ENCODE data around the gene G0S2.

G0S2 gene

GRCh38 chr1:209625791-209626285 lies 49.4 kb upstream of the G0S2 start (continued):
- TF ChIP-seq REST (tag by site-specific recombination; IDR thresholded peaks at IDR 0.05) (no peak), BCL6B (tag by site-specific recombination; IDR thresholded peaks at IDR 0.05) (no peak), INSM2 (tag by site-specific recombination; IDR thresholded peaks at IDR 0.05) (no peak), ZNF112 (tag by site-specific recombination; IDR thresholded peaks at IDR 0.05) (no peak), ZNF561 (tag by site-specific recombination; IDR thresholded peaks at IDR 0.05; ENCODE audit: borderline replicate concordance) (no peak), ZNF645 (tag by site-specific recombination; IDR thresholded peaks at IDR 0.05) (no peak)

GRCh38 chr1:209626346-209627026 lies 48.7 kb upstream of the G0S2 start:
- Histone ChIP-seq H3K36me3 (ENCODE audit: control insufficient read depth in 2 of 2, insufficient read depth in 1 of 2, low read length in 2 of 2) (no peaks in the 10 kb centered on the region), H3K27ac (ENCODE audit: extremely low read depth, low read depth, low read length) (no peak overlapping the region), H3K9me3 (ENCODE audit: control insufficient read depth, insufficient read depth, low read depth, low read length) (no peaks in the 10 kb centered on the region), H3K4me3 (ENCODE audit: low read depth, low read length) (no peak overlapping the region), H3K4me1 (ENCODE audit: control insufficient read depth, insufficient read depth, low read length) (no peaks in the 10 kb centered on the region)
- TF ChIP-seq ZNF639 (tag by site-specific recombination; IDR thresholded peaks at IDR 0.05) (no peak), ZNF174 (tag by site-specific recombination; IDR thresholded peaks at IDR 0.05) (no peak), SP2 (tag by site-specific recombination; IDR thresholded peaks at IDR 0.05) (no peak), ZNF629 (tag by site-specific recombination; IDR thresholded peaks at IDR 0.05) (no peak), ZNF777 (tag by site-specific recombination; IDR thresholded peaks at IDR 0.05; ENCODE audit: borderline replicate concordance) (no peak), ZSCAN16 (tag by site-specific recombination; IDR thresholded peaks at IDR 0.05) (no peak), ZNF121 (tag by site-specific recombination; IDR thresholded peaks at IDR 0.05) (no peak), YY2 (tag by site-specific recombination; IDR thresholded peaks at IDR 0.05) (no peak), FEZF1 (tag by site-specific recombination; IDR thresholded peaks at IDR 0.05) (no peak), OSR2 (tag by site-specific recombination; IDR thresholded peaks at IDR 0.05) (no peak), ZNF248 (tag by site-specific recombination; IDR thresholded peaks at IDR 0.05) (no peak), ZNF555 (tag by site-specific recombination; conservative IDR thresholded peaks at IDR 0.05) (no peak), ZSCAN30 (tag by site-specific recombination; IDR thresholded peaks at IDR 0.05) (no peak), ZNF362 (tag by site-specific recombination; IDR thresholded peaks at IDR 0.05) (no peak), PATZ1 (tag by site-specific recombination; IDR thresholded peaks at IDR 0.05) (no peak), ZNF473 (tag by site-specific recombination; IDR thresholded peaks at IDR 0.05) (no peak), ZNF544 (tag by site-specific recombination; IDR thresholded peaks at IDR 0.05) (no peak)
- CTCF ChIA-PET: interaction anchor here (0.6 to 2.1 kb wide), 16 partner anchors 8 to 233 kb away, joined by 3 to 16 read pairs (median 4); partner anchors contain the start of gene LAMB3
- POLR2A ChIA-PET: no interaction called here
